GM12873 (cell line): ENCODE data around the gene KNTC1.

ENCODE experiments used
- TF ChIP-seq, protein P1 (sequence below): IDR thresholded peaks from 2 replicates; pipeline ENCODE4 v1.5.1; 2012; ENCODE audit warnings: low read depth, mild to moderate bottlenecking, moderate library complexity, low read length, control low read depth; ENCODE audit not compliant: insufficient read depth; ENCODE audit errors: missing control alignments

The KNTC1 gene

DNA sequence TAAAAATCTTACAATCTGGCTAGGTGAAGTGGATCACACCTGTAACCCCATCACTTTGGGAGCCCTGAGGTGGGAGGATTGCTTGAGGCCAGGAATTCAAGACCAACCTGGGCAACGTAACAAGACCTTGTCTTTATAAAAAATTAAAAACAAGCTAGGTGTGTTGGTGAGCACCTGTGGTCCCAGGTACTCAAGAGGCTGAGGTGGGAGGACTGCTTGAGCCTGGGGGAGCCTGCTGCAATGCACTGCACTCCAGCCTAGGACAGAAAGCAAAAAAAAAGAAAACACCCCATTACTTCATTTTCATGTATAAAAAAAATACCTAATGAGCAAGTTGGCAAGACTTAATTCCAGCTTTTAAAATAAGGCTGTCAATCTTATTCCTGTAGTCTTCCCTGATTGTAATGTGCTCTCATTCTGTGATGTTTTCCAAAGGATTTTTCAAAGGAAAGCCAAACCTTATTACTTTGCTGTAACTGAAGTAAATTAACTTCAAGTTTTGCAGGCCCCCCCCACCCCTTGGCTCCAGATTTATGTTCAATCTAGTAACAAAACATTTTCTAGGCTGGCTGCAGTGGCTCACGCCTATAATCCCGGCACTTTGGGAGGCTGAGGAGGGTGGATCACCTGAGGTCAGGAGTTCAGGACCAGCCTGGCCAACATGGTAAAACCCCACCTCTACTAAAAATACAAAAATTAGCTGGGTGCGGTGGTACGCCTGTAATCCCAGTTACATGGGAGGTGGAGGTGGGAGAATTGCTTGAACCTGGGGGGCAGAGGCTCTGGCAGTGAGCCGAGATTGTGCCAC lies 23.1 kb upstream of the KNTC1 start:
- TF ChIP-seq, protein P1, sequence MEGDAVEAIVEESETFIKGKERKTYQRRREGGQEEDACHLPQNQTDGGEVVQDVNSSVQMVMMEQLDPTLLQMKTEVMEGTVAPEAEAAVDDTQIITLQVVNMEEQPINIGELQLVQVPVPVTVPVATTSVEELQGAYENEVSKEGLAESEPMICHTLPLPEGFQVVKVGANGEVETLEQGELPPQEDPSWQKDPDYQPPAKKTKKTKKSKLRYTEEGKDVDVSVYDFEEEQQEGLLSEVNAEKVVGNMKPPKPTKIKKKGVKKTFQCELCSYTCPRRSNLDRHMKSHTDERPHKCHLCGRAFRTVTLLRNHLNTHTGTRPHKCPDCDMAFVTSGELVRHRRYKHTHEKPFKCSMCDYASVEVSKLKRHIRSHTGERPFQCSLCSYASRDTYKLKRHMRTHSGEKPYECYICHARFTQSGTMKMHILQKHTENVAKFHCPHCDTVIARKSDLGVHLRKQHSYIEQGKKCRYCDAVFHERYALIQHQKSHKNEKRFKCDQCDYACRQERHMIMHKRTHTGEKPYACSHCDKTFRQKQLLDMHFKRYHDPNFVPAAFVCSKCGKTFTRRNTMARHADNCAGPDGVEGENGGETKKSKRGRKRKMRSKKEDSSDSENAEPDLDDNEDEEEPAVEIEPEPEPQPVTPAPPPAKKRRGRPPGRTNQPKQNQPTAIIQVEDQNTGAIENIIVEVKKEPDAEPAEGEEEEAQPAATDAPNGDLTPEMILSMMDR: no peak

DNA sequence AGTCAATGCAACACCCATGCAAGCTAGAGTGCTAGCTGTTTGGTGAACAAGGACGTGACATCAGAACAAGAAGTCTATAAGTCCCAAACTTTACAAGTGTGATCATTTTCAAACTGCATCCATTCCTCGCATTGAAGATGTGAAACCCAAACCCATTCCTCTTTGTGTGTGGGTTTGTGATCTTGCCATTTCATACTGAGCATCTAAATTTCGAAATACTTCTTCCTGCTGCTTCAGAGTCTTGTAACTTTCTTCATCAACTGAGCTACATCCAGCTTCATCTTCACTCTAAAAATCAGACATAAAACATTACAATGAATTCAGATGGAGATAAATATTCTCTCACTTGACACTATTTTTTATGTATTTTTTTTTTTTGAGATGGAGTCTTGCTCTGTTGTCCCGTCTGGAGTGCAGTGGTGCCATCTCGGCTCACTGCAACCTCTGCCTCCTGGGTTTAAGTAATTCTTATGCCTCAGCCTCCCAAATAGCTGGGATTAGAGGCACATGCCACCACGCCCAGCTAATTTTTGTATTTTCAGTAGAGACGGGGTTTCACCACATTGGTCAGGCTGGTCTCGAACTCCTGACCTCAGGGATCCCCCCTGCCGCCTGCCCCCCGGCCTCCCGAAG lies 21.5 kb upstream of the KNTC1 start:
- TF ChIP-seq, protein P1: no peak

DNA sequence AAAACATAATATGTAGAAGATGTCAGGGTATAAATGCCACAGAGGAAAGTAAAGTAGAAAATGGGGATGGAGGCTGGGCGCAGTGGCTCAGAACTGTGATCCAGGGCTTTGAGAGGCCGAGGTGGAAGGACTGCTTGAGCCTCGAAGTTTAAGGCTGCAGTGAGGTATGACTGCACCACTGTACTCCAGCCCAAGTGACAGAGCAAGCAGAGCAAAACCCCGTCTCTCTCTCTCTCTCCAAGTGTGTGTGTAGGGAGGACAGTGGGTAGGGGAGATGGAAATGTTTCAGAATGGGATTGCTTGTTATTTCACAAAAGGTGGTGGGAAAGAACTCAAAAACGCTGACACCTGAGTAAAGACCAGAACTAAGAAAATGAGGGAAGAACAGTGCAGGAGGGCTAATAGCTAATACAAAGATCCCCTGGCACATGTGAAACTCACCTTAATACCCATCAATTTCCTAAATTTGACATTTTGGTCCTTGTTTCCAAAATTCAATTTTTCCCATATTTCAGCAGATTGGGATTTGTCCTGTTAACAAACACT lies 20.6 kb upstream of the KNTC1 start:
- TF ChIP-seq, protein P1: no peak

GRCh38 chr12:122508163-122508562 lies 18.9 kb upstream of the KNTC1 start:
- TF ChIP-seq, protein P1: no peak

GRCh38 chr12:122513660-122514059 lies 13.4 kb upstream of the KNTC1 start:
- TF ChIP-seq, protein P1: no peak

GRCh38 chr12:122515275-122515674 lies 11.8 kb upstream of the KNTC1 start:
- TF ChIP-seq, protein P1: no peak
